Right lobe of liver (tissue), 4 donors: ENCODE data around the gene RAI1.

ENCODE experiments used
- POLR2A ChIP-seq: fragments of 450-650 bp; IDR thresholded peaks from one replicate; pipeline ENCODE4 v1.6.1; 2017; ENCODE audit warnings: antibody characterized with exemption, mild to moderate bottlenecking
- TF ChIP-seq, protein P1 (sequence below), 4 donors: fragments of 200-600 bp in 3 of 4; fragments of 450-650 bp in 1 of 4; IDR thresholded peaks; one replicate each; pipeline versions ENCODE4 v1.5.1 to v1.8.0; 2016 to 2022; ENCODE audit warnings: antibody characterized with exemption in 4 of 4, mild to moderate bottlenecking in 2 of 4
- donor health status: DM: no; HTN: no; CAD: no.
- donor health status: DM: no; HTN: no; CAD: no.
- donor health status: DM: no; HTN: yes; CAD: no.

DNA sequence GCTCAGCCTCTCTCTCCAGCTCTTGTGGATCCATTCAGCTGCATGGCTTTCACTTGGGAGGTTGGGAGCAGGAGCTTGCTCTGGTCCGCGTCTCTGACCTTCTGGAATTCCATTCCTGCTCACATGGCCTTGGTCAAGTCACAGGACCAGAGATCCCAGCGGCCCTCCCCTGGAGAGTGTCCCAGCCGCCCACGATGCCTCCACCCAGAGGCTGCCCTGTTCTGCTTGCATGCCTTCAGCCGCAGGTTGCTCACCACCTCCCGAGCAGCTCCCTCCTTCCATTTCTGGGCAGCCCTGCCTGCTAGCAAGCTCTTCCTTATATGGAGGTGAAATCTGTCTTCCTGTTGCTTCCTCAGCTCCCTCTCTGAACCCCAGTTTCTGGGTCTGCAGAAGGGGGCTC is 32.6 kb downstream of the RAI1 start:
- TF ChIP-seq, protein P1, sequence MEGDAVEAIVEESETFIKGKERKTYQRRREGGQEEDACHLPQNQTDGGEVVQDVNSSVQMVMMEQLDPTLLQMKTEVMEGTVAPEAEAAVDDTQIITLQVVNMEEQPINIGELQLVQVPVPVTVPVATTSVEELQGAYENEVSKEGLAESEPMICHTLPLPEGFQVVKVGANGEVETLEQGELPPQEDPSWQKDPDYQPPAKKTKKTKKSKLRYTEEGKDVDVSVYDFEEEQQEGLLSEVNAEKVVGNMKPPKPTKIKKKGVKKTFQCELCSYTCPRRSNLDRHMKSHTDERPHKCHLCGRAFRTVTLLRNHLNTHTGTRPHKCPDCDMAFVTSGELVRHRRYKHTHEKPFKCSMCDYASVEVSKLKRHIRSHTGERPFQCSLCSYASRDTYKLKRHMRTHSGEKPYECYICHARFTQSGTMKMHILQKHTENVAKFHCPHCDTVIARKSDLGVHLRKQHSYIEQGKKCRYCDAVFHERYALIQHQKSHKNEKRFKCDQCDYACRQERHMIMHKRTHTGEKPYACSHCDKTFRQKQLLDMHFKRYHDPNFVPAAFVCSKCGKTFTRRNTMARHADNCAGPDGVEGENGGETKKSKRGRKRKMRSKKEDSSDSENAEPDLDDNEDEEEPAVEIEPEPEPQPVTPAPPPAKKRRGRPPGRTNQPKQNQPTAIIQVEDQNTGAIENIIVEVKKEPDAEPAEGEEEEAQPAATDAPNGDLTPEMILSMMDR (IDR thresholded peaks at IDR 0.05): no peak
- TF ChIP-seq POLR2A: no peak
